ENCODE results near the gene NSD1. TPM values are rescaled to one million over a fixed set of nuclear protein-coding genes. Genes with fewer than 3 reads are reported as not detected.

NSD1 gene
- total and polyA plus RNA-seq, 2 of the 8 experiments (the other 6 are each of a cell fraction or from before 2014, with no cell fraction given) = 22.8 to 168 TPM

DNA sequence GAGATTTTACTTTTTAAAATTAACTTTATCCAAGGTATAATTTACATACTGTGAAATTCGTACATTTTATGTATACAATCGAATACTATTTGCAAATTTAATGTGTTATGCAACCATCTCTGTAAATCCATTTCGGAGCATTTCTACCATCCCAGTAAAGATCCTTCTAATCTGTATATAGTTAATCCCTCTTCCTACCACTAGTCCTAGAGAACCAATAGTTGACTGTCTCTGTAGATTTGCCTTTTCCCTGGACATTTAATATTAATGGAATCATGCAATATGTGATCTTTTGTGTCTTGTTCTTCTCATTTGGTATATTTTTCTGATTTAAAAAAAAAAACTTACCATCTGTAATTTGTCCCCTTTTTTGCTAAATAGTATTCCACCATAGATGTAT lies 95.2 kb downstream of the NSD1 start:
- Histone ChIP-seq H3K4me3 (ENCODE audit: extremely low read depth in 1 of 4, insufficient read depth in 2 of 4, low read depth in 3 of 4, low read length in 4 of 4) (no peak overlapping the region), H3K18ac (ENCODE audit: extremely low read depth, low read length) (no peak overlapping the region), H3K9ac (replicated peaks in 1 of 4; ENCODE audit: extremely low read depth in 1 of 4, low read depth in 3 of 4, low read length in 3 of 4) (no peak overlapping the region), H3K36me3 (ENCODE audit: control insufficient read depth in 2 of 4, insufficient read depth in 4 of 4, low read length in 3 of 4) (peaks cover 0 to 12% (median under 1%) of the 10 kb centered on the region in 4 experiments; a peak in 3 of 8 replicates), H3K9me3 (ENCODE audit: insufficient read depth in 2 of 2, low read depth in 1 of 2, low read length in 1 of 2) (no peaks in the 10 kb centered on the region), H2AK5ac (ENCODE audit: low read depth, low read length) (no peak overlapping the region), H4K20me1 (replicated peaks in 1 of 2; ENCODE audit: control insufficient read depth in 1 of 2, insufficient read depth in 2 of 2, low read length in 2 of 2) (peaks cover 1% of the 10 kb centered on the region in 2 experiments), H3K23ac (ENCODE audit: insufficient read length) (no peak overlapping the region), H3K79me2 (ENCODE audit: control insufficient read depth in 1 of 2, insufficient read depth in 2 of 2, low read length in 2 of 2) (peaks cover 0 to 99% of the 10 kb centered on the region in 2 experiments; a peak in 3 of 4 replicates), H4K5ac (ENCODE audit: insufficient read length, low read depth, low read length) (no peak overlapping the region), H3K27ac (ENCODE audit: low read depth, low read length) (no peak overlapping the region), H2BK15ac (ENCODE audit: low read length) (no peak overlapping the region), H3K4ac (replicated peaks; ENCODE audit: insufficient read length, low read depth, low read length) (no peak overlapping the region), H2BK20ac (ENCODE audit: low read length) (no peak overlapping the region), H4K91ac (replicated peaks; ENCODE audit: insufficient read length, low read length) (no peak overlapping the region), H2BK12ac (ENCODE audit: low read depth, low read length) (no peak overlapping the region), H3K56ac (replicated peaks; ENCODE audit: insufficient read length, low read depth, low read length) (no peak overlapping the region), H3K4me2 (ENCODE audit: insufficient read depth in 1 of 2, low read depth in 2 of 2, low read length in 2 of 2) (no peak overlapping the region), H3K23me2 (ENCODE audit: low read depth, low read length) (no peaks in the 10 kb centered on the region), H2BK5ac (ENCODE audit: low read depth, low read length) (no peak overlapping the region), H4K8ac (ENCODE audit: extremely low read depth, insufficient read depth, low read length) (no peak overlapping the region), H3K4me1 (replicated peaks in 1 of 4; ENCODE audit: control insufficient read depth in 3 of 4, insufficient read depth in 4 of 4, low read length in 3 of 4) (peaks cover 0 to 2% (median 0%) of the 10 kb centered on the region in 4 experiments; a peak in 1 of 7 replicates), H3K27me3 (replicated peaks in 1 of 4; ENCODE audit: control insufficient read depth in 3 of 4, extremely low read depth in 1 of 4, insufficient read depth in 3 of 4, low read length in 3 of 4) (no peaks in the 10 kb centered on the region), H2AFZ (ENCODE audit: low read length) (no peak overlapping the region), H3K14ac (ENCODE audit: insufficient read length) (no peak overlapping the region), H3K79me1 (ENCODE audit: low read depth, low read length) (peaks cover 6% of the 10 kb centered on the region; the same call in 1 of the 2 replicates), H2BK120ac (replicated peaks; ENCODE audit: low read depth, low read length) (no peak overlapping the region)
- FAIRE-seq (no peak), DNase-seq (ENCODE audit: low read depth in 1 of 2, low spot score in 2 of 2) (no peak)
- TF ChIP-seq YY1 (IDR thresholded peaks at IDR 0.05; ENCODE audit: low read depth, low read length) (no peak), GTF2F1 (IDR thresholded peaks at IDR 0.05; ENCODE audit: borderline replicate concordance, low read depth, low read length) (no peak), HDAC2 (IDR thresholded peaks at IDR 0.05; ENCODE audit: borderline replicate concordance in 1 of 2, low read depth in 2 of 2, low read length in 2 of 2) (no peak), SIN3A (conservative IDR thresholded peaks at IDR 0.05 in 1 of 2, IDR thresholded peaks at IDR 0.05 in 1 of 2; ENCODE audit: low read depth in 1 of 2, low read length in 2 of 2) (no peak), PHF8 (conservative IDR thresholded peaks at IDR 0.05; ENCODE audit: low read depth, low read length) (no peak), ZNF274 (IDR thresholded peaks at IDR 0.05; ENCODE audit: borderline replicate concordance, extremely low read depth, low read length) (no peak), RFX5 (IDR thresholded peaks at IDR 0.05; ENCODE audit: borderline replicate concordance, low read depth, low read length) (no peak)
- ChIA-PET CTCF (ENCODE audit: partially characterized antibody) (no interaction called here), POLR2A (ENCODE audit: partially characterized antibody) (no interaction called here)
- 92% methylated on average over 3 of the region's 3 CpGs; no CpG with 5 or more reads in 1 of the 2 experiments for WGBS, 2 experiments (ENCODE audit: extremely low coverage in 1 of 2, insufficient coverage in 1 of 2, insufficient read length in 1 of 2, insufficient replicate concordance in 2 of 2, low coverage in 1 of 2, low lambda C conversion rate in 2 of 2, missing lambda C conversion rate in 1 of 2)
